GM19238 (cell line): ENCODE results near the gene MICAL3.

ENCODE experiments used
- DNase-seq: peaks from one replicate; pipeline ENCODE4 v3.0.0; 2011; ENCODE audit warnings: low spot score; ENCODE audit not compliant: insufficient read length

The MICAL3 gene

GRCh38 chr22:17931400-17931825 is 92.9 kb downstream of the MICAL3 start:
- no peak for DNase-seq

GRCh38 chr22:17930455-17931313 is 93.7 kb downstream of the MICAL3 start:
- no peak for DNase-seq

- no peak for DNase-seq
These were observed 94.5 kb downstream of the MICAL3 start for GRCh38 chr22:17929909-17930308.

- no peak for DNase-seq
These were observed 96.0 kb downstream of the MICAL3 start for GRCh38 chr22:17928391-17928790.

GRCh38 chr22:17927062-17927461 is 97.3 kb downstream of the MICAL3 start:
- DNase-seq = no peak

- DNase-seq = no peak
These were observed 97.8 kb downstream of the MICAL3 start for GRCh38 chr22:17926516-17926915.

GRCh38 chr22:17925431-17925841 is 98.9 kb downstream of the MICAL3 start:
- DNase-seq = no peak

- no peak for DNase-seq
These were observed 99.5 kb downstream of the MICAL3 start for GRCh38 chr22:17924735-17925364.

- no peak for DNase-seq
These were observed 100.3 kb downstream of the MICAL3 start for GRCh38 chr22:17924076-17924475.

GRCh38 chr22:17922925-17923903 is 101.1 kb downstream of the MICAL3 start:
- DNase-seq = no peak

GRCh38 chr22:17921871-17922821 is 102.2 kb downstream of the MICAL3 start:
- no peak for DNase-seq

GRCh38 chr22:17920992-17921650 is 103.2 kb downstream of the MICAL3 start:
- no peak for DNase-seq

- no peak for DNase-seq
These were observed 104.2 kb downstream of the MICAL3 start for GRCh38 chr22:17920145-17920605.

GRCh38 chr22:17919276-17920144 is 104.9 kb downstream of the MICAL3 start:
- no peak for DNase-seq

GRCh38 chr22:17918840-17919239 is 105.5 kb downstream of the MICAL3 start:
- no peak for DNase-seq

- DNase-seq = no peak
These were observed 106.8 kb downstream of the MICAL3 start for GRCh38 chr22:17917490-17917983.

GRCh38 chr22:17916226-17916889 is 108.0 kb downstream of the MICAL3 start:
- DNase-seq = no peak

GRCh38 chr22:17915676-17916075 is 108.7 kb downstream of the MICAL3 start:
- no peak for DNase-seq
